Lower leg skin (tissue), 4 donors: Measurements from ENCODE around the gene AKAP12. TPM values are rescaled to one million over a fixed set of nuclear protein-coding genes. Genes with fewer than 3 reads are reported as not detected.

Experiments used
- DNase-seq, 2 donors: peaks; one replicate each; pipeline ENCODE4 v3.0.0-alpha.2; 2019; ENCODE audit warnings: low spot score in 2 of 2
- H3K4me3 ChIP-seq: fragments of 200-600 bp; sonication (generic); 2 replicates; pipeline ENCODE4 v1.5.1; 2017; ENCODE audit warnings: mild to moderate bottlenecking, low read depth; ENCODE audit not compliant: poor library complexity, severe bottlenecking
- CTCF ChIP-seq, 3 donors: fragments of 450-650 bp; IDR thresholded peaks; one replicate each; pipeline ENCODE4 v1.5.1; 2016; ENCODE audit warnings: antibody characterized with exemption in 3 of 3, mild to moderate bottlenecking in 3 of 3, moderate library complexity in 2 of 3
- POLR2A ChIP-seq, 2 donors: fragments of 450-650 bp; IDR thresholded peaks; one replicate each; pipeline ENCODE4 v1.6.1; 2016 to 2017; ENCODE audit warnings: antibody characterized with exemption in 2 of 2, mild to moderate bottlenecking in 1 of 2, moderate library complexity in 1 of 2
- WGBS, 2 donors: methylation state at CpG; one replicate each; pipeline ENCODE4 v1.1.5; 2018; 5-methylcytosine and 5-hydroxymethylcytosine counted together
- intact Hi-C: fragments of 100-400 bp; cut with DNase I; formaldehyde crosslinking; loops from one replicate; pipeline ENCODE4 v1.15.0; 2023; ENCODE audit warnings: low total_unique reads
- total RNA-seq, 4 donors: library from RNA; depleted of rRNA; stranded (reverse); fragments of >200 nt; gene quantifications; one replicate each; pipeline ENCODE4 v1.1.0, GENCODE V29; 2016

The AKAP12 gene
- total RNA-seq, 4 donors from 2014 or later, result 14.7 to 29.9 (median 16.0) TPM

DNA sequence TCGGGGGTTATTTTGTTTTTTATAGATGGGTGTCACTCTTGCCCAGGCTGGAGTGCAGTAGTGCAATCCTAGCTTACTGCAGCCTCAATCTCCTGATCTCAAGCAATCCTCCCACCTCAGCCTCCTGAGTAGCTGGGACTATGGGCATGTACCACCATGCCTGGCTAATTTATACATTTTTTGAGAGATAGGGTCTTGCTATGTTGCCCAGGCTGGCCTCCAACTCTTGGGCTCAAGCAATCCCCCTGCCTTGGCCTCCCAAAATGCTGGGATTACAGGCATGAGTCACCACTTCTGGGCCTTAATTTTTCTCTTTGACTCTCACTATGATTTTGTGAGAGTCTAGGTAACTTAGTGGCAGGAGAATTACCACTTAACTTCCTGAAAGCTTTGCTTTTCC lies 23.3 kb downstream of the AKAP12 start:
- intact Hi-C loops, result no loop called here
- H3K4me3 ChIP-seq, result no peak overlapping the region
- WGBS, 2 donors, result 92 to 94% methylated on average over 1 of the region's 1 CpG
- TF ChIP-seq POLR2A (IDR thresholded peaks at IDR 0.05) (no peak), CTCF (IDR thresholded peaks at IDR 0.05) (no peak)
- DNase-seq, result no peak

DNA sequence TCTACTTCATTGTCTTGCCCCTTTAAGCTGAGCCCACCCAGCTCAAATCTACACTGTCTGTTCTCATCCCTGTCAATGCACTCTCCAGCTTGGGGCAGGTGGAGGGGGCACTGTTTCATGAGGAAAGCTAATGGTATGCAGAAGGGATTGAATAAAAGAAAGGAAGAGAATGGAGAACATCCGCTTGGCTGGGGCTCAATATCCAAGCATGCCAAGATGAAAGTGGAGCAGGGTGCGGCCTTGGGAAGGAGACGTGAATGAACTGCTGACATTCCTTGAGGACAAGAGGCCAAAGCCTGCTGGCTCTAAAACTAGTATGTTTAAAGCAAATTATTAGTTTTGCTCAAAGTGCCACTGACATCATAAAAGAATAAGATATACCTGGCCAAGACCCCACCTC lies 24.2 kb downstream of the AKAP12 start:
- WGBS, 2 donors, result 37 to 43% methylated on average over 3 of the region's 3 CpGs
- intact Hi-C loops, result no loop called here
- TF ChIP-seq CTCF (IDR thresholded peaks at IDR 0.05) (no peak), POLR2A (IDR thresholded peaks at IDR 0.05) (no peak)
- no peak overlapping the region for H3K4me3 ChIP-seq
- DNase-seq, result peak in 1 of 2 donors; percentile 28

- intact Hi-C loops, result no loop called here
- H3K4me3 ChIP-seq, result no peak overlapping the region
- TF ChIP-seq POLR2A (IDR thresholded peaks at IDR 0.05), result no peak
- no peak for TF ChIP-seq CTCF (IDR thresholded peaks at IDR 0.05)
- no peak for DNase-seq
Measured at GRCh38 chr6:151265282-151265681, 25.5 kb downstream of the AKAP12 start.

DNA sequence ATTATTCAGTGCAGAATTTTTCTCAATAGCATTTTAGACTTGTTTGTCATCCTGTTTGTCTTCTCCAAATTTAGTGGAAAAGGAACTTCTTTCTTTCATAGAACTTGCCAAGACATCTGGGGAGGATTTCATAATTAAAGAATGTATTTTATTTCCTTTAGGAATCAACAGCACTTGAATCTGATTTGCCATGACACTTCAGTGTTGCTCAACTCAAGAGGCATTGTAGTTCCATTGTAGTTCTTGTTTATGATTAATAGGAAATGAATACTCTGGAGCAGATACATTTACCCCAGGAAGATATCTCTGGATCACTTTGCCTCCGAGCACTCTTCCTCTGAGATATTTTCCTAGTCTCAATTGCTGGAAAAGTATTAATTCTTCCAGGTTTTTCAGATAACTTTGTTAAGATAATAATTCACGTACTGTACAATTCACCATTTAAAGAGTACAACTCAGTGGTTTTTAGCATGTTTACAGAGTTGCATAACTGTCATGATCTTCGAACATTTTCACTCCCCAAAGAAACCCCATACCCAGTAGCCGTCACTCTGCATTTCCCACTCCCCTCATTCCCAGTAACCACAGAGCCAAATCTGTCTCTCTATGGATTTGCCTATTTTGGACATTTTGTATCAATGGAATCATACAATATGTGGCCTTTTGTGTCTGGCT lies 29.7 kb downstream of the AKAP12 start:
- TF ChIP-seq POLR2A (IDR thresholded peaks at IDR 0.05), result no peak
- no peak for TF ChIP-seq CTCF (IDR thresholded peaks at IDR 0.05)
- no peak overlapping the region for H3K4me3 ChIP-seq
- intact Hi-C loops, result no loop called here
- WGBS, 2 donors, result 61 to 70% methylated on average over 4 of the region's 4 CpGs
- no peak for DNase-seq

GRCh38 chr6:151275121-151275520 lies 35.4 kb downstream of the AKAP12 start:
- DNase-seq, result no peak
- WGBS, 2 donors, result 91% methylated on average over 6 of the region's 6 CpGs
- intact Hi-C loops, result no loop called here
- H3K4me3 ChIP-seq, result no peak overlapping the region
- no peak for TF ChIP-seq CTCF (IDR thresholded peaks at IDR 0.05)
- no peak for TF ChIP-seq POLR2A (IDR thresholded peaks at IDR 0.05)

GRCh38 chr6:151275566-151275965 lies 35.8 kb downstream of the AKAP12 start:
- no peak for TF ChIP-seq CTCF (IDR thresholded peaks at IDR 0.05)
- TF ChIP-seq POLR2A (IDR thresholded peaks at IDR 0.05), result no peak
- 78 to 87% methylated on average over 4 of the region's 4 CpGs for WGBS, 2 donors
- intact Hi-C loops, result no loop called here
- no peak for DNase-seq
- H3K4me3 ChIP-seq, result no peak overlapping the region
